CD8-positive, alpha-beta memory T cell (primary cell): ENCODE measurements around the gene GBP7. TPM values are rescaled to one million over a fixed set of nuclear protein-coding genes. Genes with fewer than 3 reads are reported as not detected.
A peak's percentile ranks its signal among the peaks of the same experiment; 100 is the strongest.
"Not testable (repeated sequence)": the region's sequence is repeated elsewhere in the genome, so short reads cannot be mapped to it uniquely, and the experiment has no call there.

ENCODE experiments used
- CTCF ChIA-PET: fragments of 350-600 bp; sonication (Branson Sonifier 250); formaldehyde crosslinking; loops from one replicate; lab custom pipeline; 2021; ENCODE audit warnings: antibody characterized with exemption; lab: Charles Lee
- POLR2A ChIA-PET: fragments of 350-600 bp; sonication (Branson Sonifier 250); formaldehyde crosslinking; loops from one replicate; lab custom pipeline; 2021; ENCODE audit warnings: antibody characterized with exemption; lab: Charles Lee
- DNase-seq, 5 donors: peaks; one replicate each; pipeline versions ENCODE4 v3.0.0 to v3.0.0-alpha.2; 2020 to 2022; ENCODE audit warnings: mixed read lengths in 1 of 5
- H3K27ac ChIP-seq: one replicate; pipeline ENCODE4 v1.7.0; 2013; ENCODE audit warnings: low read depth, mild to moderate bottlenecking, low read length, moderate library complexity
- H3K27me3 ChIP-seq: 2 replicates; pipeline ENCODE4 v1.7.0; 2013; ENCODE audit warnings: low read length, mild to moderate bottlenecking; ENCODE audit not compliant: insufficient read depth, poor library complexity, severe bottlenecking
- H3K36me3 ChIP-seq: 2 replicates; pipeline ENCODE4 v1.7.0; 2013; ENCODE audit warnings: mild to moderate bottlenecking, low read length, moderate library complexity; ENCODE audit not compliant: insufficient read depth
- H3K4me1 ChIP-seq: 2 replicates; pipeline ENCODE4 v1.7.0; 2013; ENCODE audit warnings: mild to moderate bottlenecking, low read length, moderate library complexity; ENCODE audit not compliant: insufficient read depth
- H3K4me3 ChIP-seq: 2 replicates; pipeline ENCODE4 v1.7.0; 2013; ENCODE audit warnings: mild to moderate bottlenecking, low read length
- H3K9me3 ChIP-seq: 2 replicates; pipeline ENCODE4 v1.7.0; 2013; ENCODE audit warnings: mild to moderate bottlenecking, low read length
- H3K27ac Mint-ChIP-seq, 8 donors: one replicate each; pipeline ENCODE4 v1.8.0; 2020 to 2021; ENCODE audit warnings: mixed read lengths in 8 of 8, mild to moderate bottlenecking in 6 of 8, inconsistent platforms in 3 of 8, moderate library complexity in 3 of 8
- H3K27me3 Mint-ChIP-seq, 2 donors: one replicate each; pipeline ENCODE4 v1.8.0; 2020 to 2021; ENCODE audit warnings: mixed read lengths in 2 of 2, mild to moderate bottlenecking in 1 of 2, moderate library complexity in 1 of 2
- H3K36me3 Mint-ChIP-seq, 3 donors: one replicate each; pipeline ENCODE4 v1.8.0; 2020 to 2021; ENCODE audit warnings: mixed read lengths in 3 of 3, inconsistent platforms in 1 of 3, mild to moderate bottlenecking in 1 of 3
- H3K4me1 Mint-ChIP-seq, 3 donors: one replicate each; pipeline ENCODE4 v1.8.0; 2020 to 2021; ENCODE audit warnings: mixed read lengths in 3 of 3, inconsistent platforms in 1 of 3, mild to moderate bottlenecking in 1 of 3
- H3K4me3 Mint-ChIP-seq, 7 donors: one replicate each; pipeline ENCODE4 v1.8.0; 2020 to 2021; ENCODE audit warnings: mixed read lengths in 7 of 7, mild to moderate bottlenecking in 6 of 7, moderate library complexity in 4 of 7, inconsistent platforms in 2 of 7
- H3K9me3 Mint-ChIP-seq, 5 donors: one replicate each; pipeline ENCODE4 v1.8.0; 2020 to 2022; ENCODE audit warnings: mixed read lengths in 5 of 5, mild to moderate bottlenecking in 3 of 5, moderate library complexity in 2 of 5, inconsistent platforms in 1 of 5
- polyA plus RNA-seq: library from polyadenylated mRNA; unstranded; fragments of 300-500 nt; fragmentation: Illumina TruSeq; gene quantifications from one replicate; pipeline ENCODE4 v1.2.3, GENCODE V29; 2021
- total RNA-seq, 2 experiments: library from RNA; stranded (reverse); gene quantifications; one replicate each; pipeline ENCODE4 v1.2.3, GENCODE V29; 2021

GBP7 gene, protein sequence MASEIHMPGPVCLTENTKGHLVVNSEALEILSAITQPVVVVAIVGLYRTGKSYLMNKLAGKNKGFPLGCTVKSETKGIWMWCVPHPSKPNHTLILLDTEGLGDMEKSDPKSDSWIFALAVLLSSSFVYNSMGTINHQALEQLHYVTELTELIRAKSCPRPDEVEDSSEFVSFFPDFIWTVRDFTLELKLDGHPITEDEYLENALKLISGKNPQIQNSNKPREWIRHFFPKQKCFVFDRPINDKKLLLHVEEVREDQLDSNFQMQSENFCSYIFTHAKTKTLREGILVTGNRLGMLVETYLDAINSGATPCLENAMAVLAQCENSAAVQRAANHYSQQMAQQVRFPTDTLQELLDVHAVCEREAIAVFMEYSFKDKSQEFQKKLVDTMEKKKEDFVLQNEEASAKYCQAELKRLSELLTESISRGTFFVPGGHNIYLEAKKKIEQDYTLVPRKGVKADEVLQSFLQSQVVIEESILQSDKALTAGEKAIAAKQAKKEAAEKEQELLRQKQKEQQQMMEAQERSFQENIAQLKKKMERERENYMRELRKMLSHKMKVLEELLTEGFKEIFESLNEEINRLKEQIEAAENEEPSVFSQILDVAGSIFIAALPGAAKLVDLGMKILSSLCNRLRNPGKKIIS
- under 1 TPM; 0.09 to 0.13 TPM for total RNA-seq
- polyA plus RNA-seq, result not detected

DNA sequence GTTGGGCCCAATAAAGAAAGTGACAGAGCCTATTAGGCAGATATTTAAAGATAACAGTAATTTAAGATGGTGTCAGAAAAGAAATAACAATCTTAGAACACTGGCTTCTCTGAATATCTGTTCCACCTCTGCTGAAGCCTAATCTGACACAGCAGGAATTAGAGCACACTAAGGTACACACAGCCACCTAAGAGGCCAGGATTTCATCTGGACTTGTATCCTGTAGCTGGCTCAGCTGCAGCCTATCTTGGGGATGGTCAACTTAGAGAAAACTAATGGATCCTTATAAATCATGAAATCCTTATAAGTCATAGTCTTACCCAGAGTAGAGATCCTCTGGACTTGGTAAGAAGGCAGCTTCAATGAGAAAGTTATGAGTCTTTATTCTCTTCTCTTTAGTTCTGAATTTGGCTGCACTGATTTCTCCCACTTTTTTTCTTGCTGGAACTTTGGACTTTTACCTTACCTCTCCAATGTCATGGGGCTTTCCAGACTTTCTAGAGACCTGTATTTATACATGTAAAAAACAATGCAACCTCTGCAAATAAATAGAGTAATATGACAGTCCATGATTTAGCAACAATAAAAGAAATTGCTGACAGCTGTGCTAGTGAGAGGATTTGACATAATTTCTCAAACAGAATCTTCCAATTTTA is at the start of gene GBP7:
Gene GBP7 (minus strand): TSS at position 403 of the 656 bp plus-strand sequence. CDS start 4,068 bp downstream, outside the sequence.
- no peaks in the 10 kb centered on the region for H3K36me3 ChIP-seq
- H3K4me1 ChIP-seq, result no peaks in the 10 kb centered on the region
- no peak for DNase-seq
- ChIA-PET POLR2A (no interaction called here), CTCF (no interaction called here)
- no peaks in the 10 kb centered on the region for H3K9me3 ChIP-seq
- Mint-ChIP-seq H3K36me3 (peaks cover 0 to 5% (median 0%) of the 10 kb centered on the region in 3 donors), H3K27me3 (no peaks in the 10 kb centered on the region), H3K4me1 (peaks cover 0 to 7% (median 6%) of the 10 kb centered on the region in 3 donors), H3K4me3 (no peak within 1 kb of the TSS), H3K27ac (peak within 1 kb of the TSS in 1 of 8 donors; percentile 64), H3K9me3 (no peaks in the 10 kb centered on the region)
- no peaks in the 10 kb centered on the region for H3K27me3 ChIP-seq
- H3K4me3 ChIP-seq, result no peak within 1 kb of the TSS
- H3K27ac ChIP-seq, result no peak within 1 kb of the TSS

DNA sequence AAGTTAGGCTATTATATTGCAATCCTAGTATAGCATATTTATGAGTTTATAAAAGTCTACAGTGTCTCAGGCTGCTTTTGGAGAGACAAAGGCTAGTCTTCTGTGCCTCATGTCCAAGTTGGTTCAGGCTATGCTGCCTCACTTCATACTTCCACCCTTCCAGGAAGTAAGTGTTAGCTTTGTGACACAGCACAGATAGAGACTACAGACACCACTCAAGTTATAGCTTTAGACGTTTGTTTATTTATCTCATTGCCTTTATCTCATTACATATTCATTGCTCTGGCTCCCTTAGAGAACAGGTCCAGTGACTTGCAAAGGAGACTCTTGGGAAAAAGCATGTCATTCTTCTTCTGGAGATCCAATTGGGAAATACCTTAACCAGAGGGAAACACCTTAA is 45.5 kb upstream of the GBP7 start:
- Histone ChIP-seq H3K9me3 (no peaks in the 10 kb centered on the region), H3K4me1 (no peaks in the 10 kb centered on the region), H3K4me3 (no peak overlapping the region), H3K27me3 (no peaks in the 10 kb centered on the region), H3K27ac (no peak overlapping the region), H3K36me3 (no peaks in the 10 kb centered on the region)
- no peak overlapping the region for H3K4me3 Mint-ChIP-seq
- H3K4me1 Mint-ChIP-seq, result peaks cover 3 to 19% (median 6%) of the 10 kb centered on the region in 3 donors
- no peak overlapping the region for H3K27ac Mint-ChIP-seq
- H3K27me3 Mint-ChIP-seq, result no peaks in the 10 kb centered on the region
- CTCF ChIA-PET, result interaction anchor here (1.0 kb wide), 1 partner anchor 103 kb away, joined by 4 read pairs; no protein-coding TSS in a partner anchor
- H3K36me3 Mint-ChIP-seq, result peaks cover 5 to 57% (median 17%) of the 10 kb centered on the region in 3 donors
- DNase-seq, result no peak
- POLR2A ChIA-PET, result no interaction called here
- peaks cover 6 to 19% (median 16%) of the 10 kb centered on the region in 5 donors for H3K9me3 Mint-ChIP-seq

DNA sequence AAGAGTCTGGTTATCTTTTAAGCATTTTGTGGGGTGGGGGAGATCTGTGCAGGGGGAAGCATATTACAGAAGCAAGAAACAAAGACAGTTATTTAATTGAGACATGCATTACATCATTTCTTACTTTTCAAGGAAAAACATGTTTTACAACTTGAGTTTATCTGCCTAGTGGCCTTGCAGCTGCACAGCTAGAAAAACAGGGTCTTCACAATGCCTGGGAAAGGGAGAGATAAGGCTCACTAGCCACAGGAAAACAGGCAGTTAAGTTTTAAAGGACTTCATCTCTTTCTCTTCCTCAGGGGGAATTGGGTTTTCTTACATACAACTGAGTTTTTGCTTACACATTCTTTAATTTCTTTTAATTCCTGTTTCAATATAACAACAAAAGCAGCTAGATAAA is 44.0 kb upstream of the GBP7 start:
- H3K27me3 Mint-ChIP-seq, H3K4me3 ChIP-seq, H3K27me3 ChIP-seq, H3K4me3 Mint-ChIP-seq, H3K36me3 ChIP-seq, H3K4me1 ChIP-seq, H3K27ac ChIP-seq, H3K9me3 ChIP-seq, CTCF ChIA-PET, DNase-seq: not testable (repeated sequence)
- Mint-ChIP-seq H3K36me3 (peaks cover 5 to 46% (median 13%) of the 10 kb centered on the region in 3 donors), H3K9me3 (peaks cover 0 to 11% (median 3%) of the 10 kb centered on the region in 5 donors), H3K27ac (peak overlapping the region in 1 of 8 donors; percentile 61), H3K4me1 (peaks cover 3 to 19% (median 6%) of the 10 kb centered on the region in 3 donors)
- POLR2A ChIA-PET, result interaction anchor here (0.6 kb wide), 1 partner anchor 90 kb away, joined by 4 read pairs; no protein-coding TSS in a partner anchor

DNA sequence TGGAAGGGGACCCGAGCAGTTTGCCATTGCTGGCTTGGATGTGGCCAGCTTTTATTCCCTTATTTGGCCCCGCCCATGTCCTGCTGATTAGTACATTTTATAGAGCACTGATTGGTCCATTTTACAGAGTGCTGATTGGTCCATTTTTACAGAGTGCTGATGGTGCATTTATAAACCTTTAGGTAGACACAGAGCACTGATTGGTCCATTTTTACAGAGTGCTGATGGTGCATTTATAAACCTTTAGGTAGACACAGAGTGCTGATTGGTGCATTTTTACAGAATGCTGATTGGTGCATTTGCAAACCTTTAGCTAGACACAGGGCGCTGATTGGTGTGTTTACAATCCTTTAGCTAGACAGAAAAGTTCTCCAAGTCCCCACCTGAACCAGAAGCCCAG is 43.1 kb upstream of the GBP7 start:
- H3K27ac Mint-ChIP-seq, POLR2A ChIA-PET, H3K27ac ChIP-seq, H3K27me3 Mint-ChIP-seq, H3K9me3 ChIP-seq, CTCF ChIA-PET, H3K36me3 ChIP-seq, DNase-seq, H3K4me3 ChIP-seq, H3K4me3 Mint-ChIP-seq, H3K27me3 ChIP-seq, H3K9me3 Mint-ChIP-seq, H3K4me1 ChIP-seq: not testable (repeated sequence)
- peaks cover 5 to 38% (median 15%) of the 10 kb centered on the region in 3 donors for H3K36me3 Mint-ChIP-seq
- peaks cover 3 to 19% (median 6%) of the 10 kb centered on the region in 3 donors for H3K4me1 Mint-ChIP-seq

DNA sequence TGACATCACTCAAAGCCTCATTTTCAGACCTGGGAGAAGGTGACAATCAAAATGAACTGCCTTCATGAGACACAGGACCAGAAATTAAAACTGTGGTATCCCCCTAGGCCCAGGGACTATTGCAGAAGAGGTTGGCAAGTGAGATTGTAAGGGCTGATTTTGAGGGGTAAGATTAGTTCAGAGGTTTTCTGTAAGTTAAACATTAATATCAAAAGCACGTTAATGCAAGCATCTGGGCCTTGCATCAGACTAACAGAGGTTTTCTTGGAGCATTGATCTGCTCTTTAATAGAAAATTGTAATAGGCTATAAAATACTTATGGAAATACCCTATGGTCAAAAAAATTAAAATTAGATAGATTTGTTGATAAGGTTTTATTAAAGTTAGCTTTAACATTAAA is 37.5 kb upstream of the GBP7 start:
- Mint-ChIP-seq H3K4me3 (no peak overlapping the region), H3K27me3 (no peaks in the 10 kb centered on the region), H3K36me3 (peaks cover 9 to 49% (median 11%) of the 10 kb centered on the region in 3 donors), H3K4me1 (peaks cover 0 to 6% (median 0%) of the 10 kb centered on the region in 3 donors), H3K9me3 (peaks cover 0 to 10% (median 5%) of the 10 kb centered on the region in 5 donors), H3K27ac (no peak overlapping the region)
- Histone ChIP-seq H3K27ac (no peak overlapping the region), H3K36me3 (no peaks in the 10 kb centered on the region), H3K4me1 (no peaks in the 10 kb centered on the region), H3K27me3 (no peaks in the 10 kb centered on the region), H3K4me3 (no peak overlapping the region), H3K9me3 (no peaks in the 10 kb centered on the region)
- ChIA-PET CTCF (no interaction called here), POLR2A (no interaction called here)
- no peak for DNase-seq

DNA sequence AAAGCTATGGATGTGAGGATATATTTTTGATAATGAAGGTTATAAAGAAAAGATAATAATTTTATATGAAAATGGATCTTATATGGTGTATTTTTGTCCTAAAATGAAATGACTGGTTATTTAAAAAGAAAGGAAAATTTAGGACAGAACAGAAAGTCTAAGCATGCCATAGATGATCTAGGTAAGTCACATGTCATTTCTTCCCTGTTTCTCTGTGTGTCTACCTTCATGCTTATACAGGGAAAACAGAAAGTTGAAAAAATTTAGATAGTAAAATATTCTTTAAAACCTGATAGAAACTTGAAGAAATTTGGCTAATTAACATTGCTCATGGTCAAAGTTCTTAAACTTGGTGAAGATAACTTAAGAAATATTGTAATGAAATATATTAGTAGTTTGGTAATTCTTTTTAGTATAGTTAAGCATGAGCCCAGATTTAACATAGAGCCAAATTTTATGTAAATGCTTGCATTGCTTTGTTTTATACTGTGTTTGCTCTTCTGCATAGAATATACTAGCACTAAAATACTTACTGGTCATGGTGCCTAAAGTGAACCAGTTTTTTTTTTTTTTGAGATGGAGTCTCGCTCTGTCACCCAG is 35.3 kb upstream of the GBP7 start:
- ChIA-PET CTCF (no interaction called here), POLR2A (no interaction called here)
- peaks cover 8 to 51% (median 14%) of the 10 kb centered on the region in 3 donors for H3K36me3 Mint-ChIP-seq
- no peaks in the 10 kb centered on the region for H3K36me3 ChIP-seq
- no peak for DNase-seq
- no peaks in the 10 kb centered on the region for H3K27me3 ChIP-seq
- no peaks in the 10 kb centered on the region for H3K4me1 ChIP-seq
- H3K4me3 ChIP-seq, result no peak overlapping the region
- H3K9me3 ChIP-seq, result no peaks in the 10 kb centered on the region
- H3K27ac Mint-ChIP-seq, result no peak overlapping the region
- H3K4me1 Mint-ChIP-seq, result peaks cover 0 to 8% (median 4%) of the 10 kb centered on the region in 3 donors
- peaks cover 6 to 12% (median 10%) of the 10 kb centered on the region in 5 donors for H3K9me3 Mint-ChIP-seq
- H3K27ac ChIP-seq, result no peak overlapping the region
- H3K4me3 Mint-ChIP-seq, result no peak overlapping the region
- no peaks in the 10 kb centered on the region for H3K27me3 Mint-ChIP-seq

DNA sequence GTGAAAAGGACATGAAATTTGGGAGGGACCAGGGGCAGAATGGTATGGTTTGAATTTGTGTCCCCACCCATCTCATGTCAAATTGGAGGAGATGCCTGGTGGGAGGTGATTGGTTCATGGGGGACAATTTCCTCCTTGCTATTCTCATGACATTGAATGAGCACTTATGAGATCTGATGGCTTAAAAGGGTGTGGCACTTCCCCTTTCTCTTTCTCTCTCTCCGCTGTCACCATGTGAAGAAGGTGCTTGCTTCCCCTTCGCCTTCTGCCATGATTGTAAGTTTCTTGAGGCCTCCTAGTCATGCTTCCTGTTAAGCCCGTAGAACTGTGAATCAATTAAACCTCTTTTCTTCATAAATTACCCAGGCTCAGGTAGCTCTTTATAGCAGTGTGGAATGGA is 30.6 kb upstream of the GBP7 start:
- H3K9me3 Mint-ChIP-seq, result peaks cover 17 to 30% (median 21%) of the 10 kb centered on the region in 5 donors
- H3K27ac ChIP-seq, result no peak overlapping the region
- H3K27me3 ChIP-seq, result no peaks in the 10 kb centered on the region
- ChIA-PET CTCF (no interaction called here), POLR2A (no interaction called here)
- H3K4me1 ChIP-seq, result peaks cover 11% of the 10 kb centered on the region
- no peaks in the 10 kb centered on the region for H3K27me3 Mint-ChIP-seq
- peaks cover 25 to 78% (median 47%) of the 10 kb centered on the region in 3 donors for H3K36me3 Mint-ChIP-seq
- H3K4me3 ChIP-seq, result no peak overlapping the region
- no peak for DNase-seq
- peaks cover 7% of the 10 kb centered on the region for H3K9me3 ChIP-seq
- H3K36me3 ChIP-seq, result no peaks in the 10 kb centered on the region
- peak overlapping the region in 1 of 7 donors; percentile 41 for H3K4me3 Mint-ChIP-seq
- peaks cover 19 to 34% (median 32%) of the 10 kb centered on the region in 3 donors for H3K4me1 Mint-ChIP-seq
- H3K27ac Mint-ChIP-seq, result no peak overlapping the region
